GM12874 (cell line): Measurements from ENCODE around the gene PRDM15.

Experiments used
- CTCF ChIP-seq: IDR thresholded peaks from 2 replicates; pipeline ENCODE4 v1.5.1; 2011; ENCODE audit warnings: low read depth, mild to moderate bottlenecking, control low read depth, low read length, moderate library complexity; ENCODE audit not compliant: insufficient read depth

Gene PRDM15

DNA sequence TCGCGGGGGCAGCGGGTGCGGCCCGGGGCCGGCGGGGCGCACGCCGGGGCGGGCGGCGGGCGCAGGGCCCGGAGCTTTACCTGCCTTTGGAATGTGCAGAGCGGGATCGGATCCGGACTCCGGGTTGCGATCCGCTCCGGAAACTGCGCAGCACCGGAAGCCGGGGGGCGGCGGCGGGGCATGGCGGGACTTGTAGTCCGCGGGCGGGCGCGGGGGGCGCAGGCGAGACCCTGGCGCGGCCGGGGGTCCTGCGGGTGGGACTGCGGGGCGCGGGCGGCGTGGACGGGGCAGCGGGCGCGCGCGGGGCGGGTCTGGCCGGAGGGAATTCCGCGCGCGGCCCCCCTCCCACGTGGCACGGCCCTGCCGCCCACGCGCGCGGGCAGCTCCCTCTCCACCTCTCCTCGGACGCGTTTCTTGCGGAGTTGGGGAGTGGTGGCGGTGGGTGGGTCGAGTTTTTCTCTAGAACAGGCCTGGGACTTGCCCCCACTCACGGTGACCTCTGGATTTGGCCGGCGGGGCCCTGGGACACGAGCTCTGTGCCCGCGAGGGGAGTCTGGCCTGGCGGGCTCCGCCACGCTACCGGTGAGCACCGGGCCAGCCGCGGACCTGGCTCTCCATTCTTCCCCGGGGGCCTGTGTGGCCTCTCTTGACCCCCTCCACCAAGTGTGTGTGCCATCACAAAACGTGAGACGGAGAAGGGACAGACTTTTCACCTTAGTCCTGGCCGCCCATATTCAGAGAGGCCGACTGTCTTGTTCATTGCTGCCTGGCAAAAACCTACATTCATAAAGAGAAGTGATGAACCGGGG, at the start of gene PRDM15:
PRDM15 (minus strand) TSS at position 155 of the 809 bp plus-strand sequence. CDS start 18,981 bp downstream, outside the sequence.
- no peak for TF ChIP-seq CTCF

GRCh38 chr21:41928621-41929220, 49.6 kb upstream of the PRDM15 start:
- no peak for TF ChIP-seq CTCF

DNA sequence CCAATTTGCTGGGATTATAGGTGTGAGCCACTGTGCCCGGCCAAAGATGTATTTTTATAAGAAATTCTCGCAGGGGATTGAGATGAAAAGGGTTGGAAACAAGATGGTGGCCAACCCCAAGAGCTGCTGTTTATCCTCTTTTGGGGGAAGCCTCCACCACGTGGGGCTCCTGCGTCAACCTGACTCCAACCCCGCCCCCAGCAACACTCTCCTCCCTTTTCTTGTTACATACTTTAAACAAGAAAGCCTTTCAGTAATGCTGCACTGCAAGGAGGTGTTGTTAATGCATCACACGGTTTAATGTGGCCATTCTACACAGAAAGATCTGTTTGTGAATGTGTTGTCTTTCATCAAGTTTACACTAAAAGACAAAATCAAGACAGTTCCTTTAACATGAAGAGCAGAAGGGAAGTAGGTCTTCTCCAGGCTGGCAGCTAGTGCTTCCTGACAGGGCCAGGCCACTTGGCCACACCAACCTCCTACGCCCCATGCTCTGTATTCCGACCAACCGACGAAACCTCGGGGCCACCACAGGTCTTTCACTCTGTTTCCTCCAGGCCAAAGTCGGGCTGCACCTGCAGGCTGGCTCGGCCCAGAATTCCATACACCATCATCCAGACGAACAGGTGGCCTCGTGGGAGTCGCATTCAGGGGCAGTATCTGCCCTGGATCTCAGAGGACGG, 48.7 kb upstream of the PRDM15 start:
- no peak for TF ChIP-seq CTCF

DNA sequence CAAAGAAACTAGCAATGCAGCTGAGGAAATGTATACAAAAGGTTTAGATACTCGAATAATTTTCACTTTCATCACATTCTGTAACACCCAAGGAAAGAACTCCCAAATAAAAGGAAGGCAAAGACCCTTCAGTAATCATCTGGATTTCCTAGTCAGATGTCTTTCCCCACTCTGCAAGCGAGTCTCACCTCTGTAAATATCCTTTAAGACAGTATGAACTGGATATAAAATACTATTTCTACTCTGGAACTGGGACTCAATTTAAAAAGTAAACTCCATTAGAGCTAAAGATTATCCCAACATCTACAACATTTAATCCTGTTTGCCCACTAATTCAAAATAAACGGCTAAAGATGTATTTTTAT, 47.6 kb upstream of the PRDM15 start:
- TF ChIP-seq CTCF: no peak

GRCh38 chr21:41926117-41926806, 47.1 kb upstream of the PRDM15 start:
- TF ChIP-seq CTCF: no peak

DNA sequence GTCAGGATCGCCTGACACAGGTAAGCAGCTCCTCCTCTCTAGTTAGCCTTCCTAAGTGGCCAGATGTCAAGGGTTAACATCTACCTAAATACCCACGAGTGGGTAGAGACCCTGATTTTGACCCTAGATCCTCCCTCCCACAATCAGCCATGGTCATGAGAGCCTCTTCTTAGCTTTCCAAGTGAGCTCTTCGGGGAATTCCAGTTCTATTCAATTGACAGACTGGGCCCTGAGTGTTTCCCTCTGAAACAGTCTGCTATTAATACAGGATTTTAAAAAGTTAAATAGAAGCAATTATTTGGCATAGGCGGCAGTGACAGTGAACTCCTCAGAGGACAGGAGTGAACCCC, 46.6 kb upstream of the PRDM15 start:
- TF ChIP-seq CTCF: no peak

DNA sequence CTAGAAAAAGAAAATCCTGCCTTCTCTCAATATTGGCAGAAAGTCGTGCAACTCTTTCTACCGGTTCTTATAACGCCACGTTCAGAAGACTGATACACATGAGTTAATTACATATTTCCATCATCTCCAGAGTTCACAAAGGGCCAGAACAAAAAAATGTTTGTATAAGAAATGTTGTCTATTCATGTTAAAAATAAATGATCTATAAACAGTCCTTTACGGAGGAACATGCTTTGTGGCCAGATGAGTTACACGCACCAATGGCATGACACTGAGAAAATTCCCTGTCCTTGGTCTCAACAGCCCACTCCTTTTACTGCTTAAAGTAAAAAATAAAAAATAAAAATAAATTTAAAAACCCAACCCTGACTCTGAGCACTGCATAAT, 45.2 kb upstream of the PRDM15 start:
- no peak for TF ChIP-seq CTCF
